K562 treated with DMSO at 1 percent for 4 hours (cell line): ENCODE data around the gene GNG10. TPM values are rescaled to one million over a fixed set of nuclear protein-coding genes. Genes with fewer than 3 reads are reported as not detected.

Experiments used
- total RNA-seq: library from RNA; unstranded; fragments of 300-600 nt; gene quantifications from 2 replicates; pipeline ENCODE4 v1.2.3, GENCODE V29; 2022; ENCODE audit not compliant: insufficient read depth

GNG10 gene
- total RNA-seq, result 13.3 and 15.7 TPM in 2 replicates

DNA sequence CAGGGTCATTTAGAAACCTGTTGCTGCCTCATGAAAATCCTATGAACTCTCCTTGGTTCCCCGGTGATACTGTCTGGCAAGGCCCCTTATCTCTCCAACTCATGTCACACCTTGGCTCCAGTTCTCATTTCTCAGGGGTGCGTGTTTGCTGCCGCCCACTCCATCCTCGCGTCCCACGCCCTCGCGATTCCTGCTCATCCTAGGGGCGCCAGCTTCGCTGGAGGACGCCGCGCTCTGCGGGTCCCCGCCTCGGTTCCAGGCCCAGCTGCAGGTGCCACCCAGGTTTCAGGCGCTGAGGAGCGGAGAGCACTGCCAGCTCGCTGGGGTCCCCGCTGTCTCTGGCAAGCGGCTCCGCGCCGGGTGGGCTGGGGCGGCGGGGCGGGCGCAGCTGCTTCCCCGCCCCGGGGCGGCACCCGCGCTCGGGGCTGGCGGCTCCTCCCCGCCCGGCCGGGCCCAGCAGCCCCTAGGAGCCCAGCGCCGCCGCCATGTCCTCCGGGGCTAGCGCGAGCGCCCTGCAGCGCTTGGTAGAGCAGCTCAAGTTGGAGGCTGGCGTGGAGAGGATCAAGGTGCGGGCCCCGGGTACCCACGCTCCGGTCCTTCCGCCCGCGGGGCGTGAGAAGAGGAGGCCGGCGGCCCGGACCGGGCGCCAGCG lies at the start of gene GNG10:
TSS of gene GNG10 (plus strand) at position 456 of the 652 bp plus-strand sequence. CDS start at position 486, 30 bp downstream.

DNA sequence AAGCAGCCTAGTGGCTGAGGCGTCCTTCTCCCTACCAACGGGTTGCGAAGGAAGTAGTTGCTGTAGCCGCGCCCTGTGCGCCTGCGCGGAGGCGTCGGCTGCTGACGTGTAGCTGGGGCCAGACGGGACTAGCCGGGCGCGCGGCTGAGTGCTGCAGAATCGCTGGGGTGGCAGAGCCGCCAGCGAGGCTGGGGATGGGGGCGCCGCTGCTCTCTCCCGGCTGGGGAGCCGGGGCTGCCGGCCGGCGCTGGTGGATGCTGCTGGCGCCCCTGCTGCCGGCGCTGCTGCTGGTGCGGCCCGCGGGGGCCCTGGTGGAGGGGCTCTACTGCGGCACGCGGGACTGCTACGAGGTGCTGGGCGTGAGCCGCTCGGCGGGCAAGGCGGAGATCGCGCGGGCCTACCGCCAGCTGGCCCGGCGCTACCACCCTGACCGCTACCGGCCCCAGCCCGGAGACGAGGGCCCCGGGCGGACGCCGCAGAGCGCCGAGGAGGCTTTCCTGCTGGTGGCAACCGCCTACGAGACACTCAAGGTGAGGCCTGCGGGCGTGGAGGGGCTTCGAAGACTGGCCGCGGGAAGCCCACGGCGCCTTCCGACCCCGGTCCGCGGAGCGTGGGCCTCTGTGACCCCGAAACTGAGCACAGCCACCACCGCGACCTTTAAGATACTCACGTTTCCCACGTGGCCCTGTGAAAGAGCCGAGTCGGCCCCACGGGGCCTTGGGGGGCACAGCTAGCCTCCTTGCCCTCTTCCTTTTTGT lies 30.0 kb upstream of the GNG10 start, which contains the start of gene DNAJC25:
TSS of gene DNAJC25 (plus strand) at position 121 of the 758 bp plus-strand sequence. CDS start at position 195, 74 bp downstream.

Other genes with a start within 250 kb of the GNG10 start
- gene ECPAS, start 177.2 kb upstream of the GNG10 start, total RNA-seq, result 29.6 and 30.3 TPM in 2 replicates
- not detected in 2 replicates for gene ZNF483, start 136.4 kb upstream of the GNG10 start, total RNA-seq
- gene PTGR1, start 62.0 kb upstream of the GNG10 start, total RNA-seq, result not detected in 2 replicates
- gene DNAJC25, start 30.3 kb upstream of the GNG10 start, total RNA-seq, result 5.5 and 6.7 TPM in 2 replicates
- gene SHOC1, start 133.3 kb downstream of the GNG10 start, total RNA-seq, result not detected in 2 replicates
- gene UGCG, start 235.2 kb downstream of the GNG10 start, total RNA-seq, result 14.8 and 17.8 TPM in 2 replicates